IPS-18a (cell line): ENCODE data around the gene SLC23A2.

ENCODE experiments used
- H3K27ac ChIP-seq: one replicate; pipeline ENCODE4 v1.5.1; 2013; ENCODE audit warnings: low read length
- H3K27me3 ChIP-seq: one replicate; pipeline ENCODE4 v1.6.1; 2013; ENCODE audit warnings: mild to moderate bottlenecking, low read length; ENCODE audit not compliant: control insufficient read depth, insufficient read depth
- H3K36me3 ChIP-seq: one replicate; pipeline ENCODE4 v1.6.1; 2013; ENCODE audit warnings: low read depth, low read length; ENCODE audit not compliant: control insufficient read depth
- H3K4me1 ChIP-seq: one replicate; pipeline ENCODE4 v1.6.1; 2013; ENCODE audit warnings: low read depth, low read length; ENCODE audit not compliant: control insufficient read depth
- H3K4me3 ChIP-seq: one replicate; pipeline ENCODE4 v1.5.1; 2013; ENCODE audit warnings: low read length
- H3K9ac ChIP-seq: one replicate; pipeline ENCODE4 v1.6.1; 2013; ENCODE audit warnings: mild to moderate bottlenecking, low read length, moderate library complexity
- H3K9me3 ChIP-seq: one replicate; pipeline ENCODE4 v1.6.1; 2013; ENCODE audit warnings: low read depth, low read length; ENCODE audit not compliant: control insufficient read depth

The SLC23A2 gene

GRCh38 chr20:4946585-4946984 is 54.7 kb downstream of the SLC23A2 start:
- no peak overlapping the region for H3K27ac ChIP-seq
- no peak overlapping the region for H3K9ac ChIP-seq
- H3K4me1 ChIP-seq = peaks cover 10% of the 10 kb centered on the region

GRCh38 chr20:4944518-4945313 is 56.6 kb downstream of the SLC23A2 start:
- Histone ChIP-seq H3K4me3 (no peak overlapping the region), H3K27me3 (no peaks in the 10 kb centered on the region), H3K9me3 (no peaks in the 10 kb centered on the region), H3K36me3 (no peaks in the 10 kb centered on the region), H3K9ac (no peak overlapping the region), H3K27ac (no peak overlapping the region), H3K4me1 (peaks cover 10% of the 10 kb centered on the region)

More at GRCh38 chr20:4946585-4946984, 54.7 kb downstream of the SLC23A2 start:
- no peak overlapping the region for H3K4me3 ChIP-seq
- H3K9me3 ChIP-seq = no peaks in the 10 kb centered on the region
- no peaks in the 10 kb centered on the region for H3K27me3 ChIP-seq
- no peaks in the 10 kb centered on the region for H3K36me3 ChIP-seq

- Histone ChIP-seq H3K9ac (no peak overlapping the region), H3K27me3 (no peaks in the 10 kb centered on the region), H3K36me3 (no peaks in the 10 kb centered on the region), H3K4me3 (no peak overlapping the region), H3K4me1 (no peaks in the 10 kb centered on the region), H3K27ac (no peak overlapping the region), H3K9me3 (no peaks in the 10 kb centered on the region)
Measured at GRCh38 chr20:4942331-4942730, 59.0 kb downstream of the SLC23A2 start.

GRCh38 chr20:4937407-4938319 is 63.6 kb downstream of the SLC23A2 start:
- Histone ChIP-seq H3K36me3 (no peaks in the 10 kb centered on the region), H3K4me1 (no peaks in the 10 kb centered on the region), H3K27me3 (no peaks in the 10 kb centered on the region), H3K9me3 (no peaks in the 10 kb centered on the region), H3K4me3 (no peak overlapping the region), H3K27ac (no peak overlapping the region), H3K9ac (no peak overlapping the region)

GRCh38 chr20:4936851-4937406 is 64.4 kb downstream of the SLC23A2 start:
- no peaks in the 10 kb centered on the region for H3K36me3 ChIP-seq
- H3K4me1 ChIP-seq = no peaks in the 10 kb centered on the region
- H3K4me3 ChIP-seq = no peak overlapping the region
- H3K27ac ChIP-seq = no peak overlapping the region
- H3K9ac ChIP-seq = no peak overlapping the region
- no peaks in the 10 kb centered on the region for H3K27me3 ChIP-seq
- H3K9me3 ChIP-seq = no peaks in the 10 kb centered on the region

- Histone ChIP-seq H3K36me3 (no peaks in the 10 kb centered on the region), H3K9me3 (no peaks in the 10 kb centered on the region), H3K4me3 (no peak overlapping the region), H3K27me3 (no peaks in the 10 kb centered on the region), H3K9ac (no peak overlapping the region), H3K27ac (no peak overlapping the region), H3K4me1 (no peaks in the 10 kb centered on the region)
Measured at GRCh38 chr20:4936392-4936850, 64.9 kb downstream of the SLC23A2 start.

- Histone ChIP-seq H3K4me3 (no peak overlapping the region), H3K4me1 (no peaks in the 10 kb centered on the region), H3K27me3 (no peaks in the 10 kb centered on the region), H3K9ac (no peak overlapping the region), H3K27ac (no peak overlapping the region), H3K9me3 (no peaks in the 10 kb centered on the region), H3K36me3 (no peaks in the 10 kb centered on the region)
Measured at GRCh38 chr20:4932061-4932460, 69.2 kb downstream of the SLC23A2 start.

GRCh38 chr20:4929686-4930397 is 71.5 kb downstream of the SLC23A2 start:
- no peaks in the 10 kb centered on the region for H3K27me3 ChIP-seq
- H3K4me3 ChIP-seq = no peak overlapping the region
- no peaks in the 10 kb centered on the region for H3K4me1 ChIP-seq
- no peak overlapping the region for H3K27ac ChIP-seq
- no peaks in the 10 kb centered on the region for H3K36me3 ChIP-seq
- H3K9me3 ChIP-seq = no peaks in the 10 kb centered on the region
- no peak overlapping the region for H3K9ac ChIP-seq

GRCh38 chr20:4926531-4927156 is 74.7 kb downstream of the SLC23A2 start:
- Histone ChIP-seq H3K9me3 (no peaks in the 10 kb centered on the region), H3K4me3 (no peak overlapping the region), H3K4me1 (no peaks in the 10 kb centered on the region), H3K27ac (no peak overlapping the region), H3K36me3 (no peaks in the 10 kb centered on the region), H3K27me3 (no peaks in the 10 kb centered on the region), H3K9ac (no peak overlapping the region)

GRCh38 chr20:4925842-4926530 is 75.3 kb downstream of the SLC23A2 start:
- Histone ChIP-seq H3K4me1 (no peaks in the 10 kb centered on the region), H3K4me3 (no peak overlapping the region), H3K9me3 (no peaks in the 10 kb centered on the region), H3K36me3 (no peaks in the 10 kb centered on the region), H3K27ac (no peak overlapping the region), H3K9ac (no peak overlapping the region), H3K27me3 (no peaks in the 10 kb centered on the region)
